Loucy (cell line): ENCODE data around the gene DDX39A.

Experiments used
- EZH2phosphoT487 ChIP-seq: fragments of 200-600 bp; IDR thresholded peaks from 2 replicates; pipeline ENCODE4 v1.6.1; 2018; ENCODE audit warnings: antibody characterized with exemption, mild to moderate bottlenecking, moderate library complexity, borderline replicate concordance
- TF ChIP-seq, protein P1 (sequence below): fragments of 200-600 bp; sonication (generic); conservative IDR thresholded peaks from 2 replicates; pipeline ENCODE4 v1.5.1; 2014; ENCODE audit warnings: mild to moderate bottlenecking, antibody characterized with exemption, low read length

DNA sequence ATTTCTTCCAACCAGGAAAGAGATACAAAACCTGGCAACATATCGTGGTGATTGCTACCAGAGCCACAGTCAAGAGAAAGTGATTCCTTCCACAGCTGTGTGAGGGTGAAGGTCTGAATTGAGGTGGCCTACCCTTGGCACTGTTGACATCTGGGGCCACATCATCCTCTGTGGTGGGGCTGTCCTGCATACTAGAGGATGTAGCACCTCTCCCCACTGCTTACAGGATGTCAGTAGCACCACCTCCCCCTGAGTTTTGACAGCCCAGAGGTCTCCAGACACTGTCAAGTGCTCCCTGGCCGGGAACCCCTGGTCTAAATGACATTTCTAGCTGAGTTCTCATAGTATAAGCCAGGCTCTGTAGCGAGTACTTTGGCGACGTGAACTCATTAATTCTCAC lies 40.6 kb upstream of the DDX39A start:
- TF ChIP-seq, protein P1, sequence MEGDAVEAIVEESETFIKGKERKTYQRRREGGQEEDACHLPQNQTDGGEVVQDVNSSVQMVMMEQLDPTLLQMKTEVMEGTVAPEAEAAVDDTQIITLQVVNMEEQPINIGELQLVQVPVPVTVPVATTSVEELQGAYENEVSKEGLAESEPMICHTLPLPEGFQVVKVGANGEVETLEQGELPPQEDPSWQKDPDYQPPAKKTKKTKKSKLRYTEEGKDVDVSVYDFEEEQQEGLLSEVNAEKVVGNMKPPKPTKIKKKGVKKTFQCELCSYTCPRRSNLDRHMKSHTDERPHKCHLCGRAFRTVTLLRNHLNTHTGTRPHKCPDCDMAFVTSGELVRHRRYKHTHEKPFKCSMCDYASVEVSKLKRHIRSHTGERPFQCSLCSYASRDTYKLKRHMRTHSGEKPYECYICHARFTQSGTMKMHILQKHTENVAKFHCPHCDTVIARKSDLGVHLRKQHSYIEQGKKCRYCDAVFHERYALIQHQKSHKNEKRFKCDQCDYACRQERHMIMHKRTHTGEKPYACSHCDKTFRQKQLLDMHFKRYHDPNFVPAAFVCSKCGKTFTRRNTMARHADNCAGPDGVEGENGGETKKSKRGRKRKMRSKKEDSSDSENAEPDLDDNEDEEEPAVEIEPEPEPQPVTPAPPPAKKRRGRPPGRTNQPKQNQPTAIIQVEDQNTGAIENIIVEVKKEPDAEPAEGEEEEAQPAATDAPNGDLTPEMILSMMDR = no peak
- TF ChIP-seq EZH2phosphoT487 = no peak
